ENCODE results near the gene ATOSB. TPM values are rescaled to one million over a fixed set of nuclear protein-coding genes. Genes with fewer than 3 reads are reported as not detected.
A peak's percentile ranks its signal among the peaks of the same experiment; 100 is the strongest.

Gene ATOSB
- total and polyA plus RNA-seq, 9 of the 15 experiments (the other 6 are each of a cell fraction or from before 2014, with no cell fraction given), result 0.45 to 8.0 (median 4.2) TPM

DNA sequence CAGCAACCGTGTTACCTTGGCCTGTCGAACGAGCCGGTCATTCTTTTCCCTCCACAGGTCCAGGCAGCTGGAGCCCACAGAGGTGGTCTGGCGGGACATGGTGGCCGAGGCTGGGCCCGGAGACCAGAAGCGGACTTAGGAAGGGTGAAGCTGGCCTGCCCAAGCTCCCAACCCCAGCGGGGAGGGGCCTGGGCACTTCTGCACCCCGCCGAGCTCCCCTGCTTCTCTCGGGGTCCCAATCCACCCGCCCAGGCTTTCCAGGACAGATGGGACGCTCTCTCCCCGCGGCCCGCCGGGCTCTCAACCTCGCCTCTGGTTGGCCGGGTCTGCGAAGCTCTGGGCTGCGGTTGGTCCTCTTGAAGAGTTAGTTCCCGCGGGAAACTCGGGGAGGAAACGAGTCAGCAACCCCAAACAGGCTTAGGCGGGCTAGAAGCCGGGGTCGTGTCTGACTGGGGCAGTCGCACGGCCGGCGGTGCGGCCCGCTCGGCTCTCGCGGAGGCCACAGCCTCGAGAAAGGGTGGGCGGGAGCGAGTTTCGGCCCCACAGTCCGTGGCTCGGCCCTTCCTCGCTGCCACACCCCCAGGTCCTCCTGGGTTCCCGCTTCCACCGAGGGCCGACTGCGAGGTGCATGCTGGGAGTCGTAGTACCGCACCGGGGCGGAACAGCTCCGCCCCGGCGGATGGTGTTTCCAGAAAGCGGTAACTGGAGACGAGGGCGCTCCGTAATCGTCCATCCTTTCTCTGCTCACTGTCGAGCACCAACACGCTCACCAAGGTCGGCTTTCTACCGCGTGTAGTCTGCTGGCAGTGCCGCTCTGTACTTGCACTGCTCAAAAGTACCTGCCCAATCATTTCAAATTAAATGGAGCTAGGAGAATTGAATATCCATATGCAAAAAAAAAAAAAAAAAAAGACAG is 36.0 kb downstream of the ATOSB start, which contains the start of gene FANCG (continued):
- no peak for TF ChIP-seq ILK (tag; IDR thresholded peaks at IDR 0.05; ENCODE audit: borderline replicate concordance, low read depth)
- TF ChIP-seq, protein P1, sequence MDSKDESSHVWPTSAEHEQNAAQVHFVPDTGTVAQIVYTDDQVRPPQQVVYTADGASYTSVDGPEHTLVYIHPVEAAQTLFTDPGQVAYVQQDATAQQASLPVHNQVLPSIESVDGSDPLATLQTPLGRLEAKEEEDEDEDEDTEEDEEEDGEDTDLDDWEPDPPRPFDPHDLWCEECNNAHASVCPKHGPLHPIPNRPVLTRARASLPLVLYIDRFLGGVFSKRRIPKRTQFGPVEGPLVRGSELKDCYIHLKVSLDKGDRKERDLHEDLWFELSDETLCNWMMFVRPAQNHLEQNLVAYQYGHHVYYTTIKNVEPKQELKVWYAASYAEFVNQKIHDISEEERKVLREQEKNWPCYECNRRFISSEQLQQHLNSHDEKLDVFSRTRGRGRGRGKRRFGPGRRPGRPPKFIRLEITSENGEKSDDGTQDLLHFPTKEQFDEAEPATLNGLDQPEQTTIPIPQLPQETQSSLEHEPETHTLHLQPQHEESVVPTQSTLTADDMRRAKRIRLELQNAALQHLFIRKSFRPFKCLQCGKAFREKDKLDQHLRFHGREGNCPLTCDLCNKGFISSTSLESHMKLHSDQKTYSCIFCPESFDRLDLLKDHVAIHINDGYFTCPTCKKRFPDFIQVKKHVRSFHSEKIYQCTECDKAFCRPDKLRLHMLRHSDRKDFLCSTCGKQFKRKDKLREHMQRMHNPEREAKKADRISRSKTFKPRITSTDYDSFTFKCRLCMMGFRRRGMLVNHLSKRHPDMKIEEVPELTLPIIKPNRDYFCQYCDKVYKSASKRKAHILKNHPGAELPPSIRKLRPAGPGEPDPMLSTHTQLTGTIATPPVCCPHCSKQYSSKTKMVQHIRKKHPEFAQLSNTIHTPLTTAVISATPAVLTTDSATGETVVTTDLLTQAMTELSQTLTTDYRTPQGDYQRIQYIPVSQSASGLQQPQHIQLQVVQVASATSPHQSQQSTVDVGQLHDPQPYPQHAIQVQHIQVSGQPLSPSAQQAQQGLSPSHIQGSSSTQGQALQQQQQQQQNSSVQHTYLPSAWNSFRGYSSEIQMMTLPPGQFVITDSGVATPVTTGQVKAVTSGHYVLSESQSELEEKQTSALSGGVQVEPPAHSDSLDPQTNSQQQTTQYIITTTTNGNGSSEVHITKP (IDR thresholded peaks at IDR 0.05; ENCODE audit: partially characterized antibody), result peak; percentile 79
- TF ChIP-seq, protein P2, sequence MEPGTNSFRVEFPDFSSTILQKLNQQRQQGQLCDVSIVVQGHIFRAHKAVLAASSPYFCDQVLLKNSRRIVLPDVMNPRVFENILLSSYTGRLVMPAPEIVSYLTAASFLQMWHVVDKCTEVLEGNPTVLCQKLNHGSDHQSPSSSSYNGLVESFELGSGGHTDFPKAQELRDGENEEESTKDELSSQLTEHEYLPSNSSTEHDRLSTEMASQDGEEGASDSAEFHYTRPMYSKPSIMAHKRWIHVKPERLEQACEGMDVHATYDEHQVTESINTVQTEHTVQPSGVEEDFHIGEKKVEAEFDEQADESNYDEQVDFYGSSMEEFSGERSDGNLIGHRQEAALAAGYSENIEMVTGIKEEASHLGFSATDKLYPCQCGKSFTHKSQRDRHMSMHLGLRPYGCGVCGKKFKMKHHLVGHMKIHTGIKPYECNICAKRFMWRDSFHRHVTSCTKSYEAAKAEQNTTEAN (CRISPR knock-in tag; IDR thresholded peaks at IDR 0.05), result no peak
- TF ChIP-seq HCFC1 (IDR thresholded peaks at IDR 0.05; ENCODE audit: low read depth, low read length), result peak; percentile 89
- no peak for TF ChIP-seq PURB (CRISPR knock-in tag; IDR thresholded peaks at IDR 0.05; ENCODE audit: low read depth)
- peak; percentile 66 for TF ChIP-seq KDM5B (IDR thresholded peaks at IDR 0.05; ENCODE audit: insufficient replicate concordance, low read depth, low read length)
- peak; percentile 29 for TF ChIP-seq ZFP36 (IDR thresholded peaks at IDR 0.05; ENCODE audit: low read depth, low read length, partially characterized antibody)
- peak; percentile 53; the same call in 1 of the 2 replicates for TF ChIP-seq MYC (IDR thresholded peaks at IDR 0.05; ENCODE audit: low read depth, low read length)
- TF ChIP-seq MYC (CRISPR knock-in tag; IDR thresholded peaks at IDR 0.05; ENCODE audit: borderline replicate concordance, low read depth), result no peak
- no peak for TF ChIP-seq ILF3 (IDR thresholded peaks at IDR 0.05; ENCODE audit: borderline replicate concordance)
- no peak for TF ChIP-seq ZNF77 (CRISPR knock-in tag; IDR thresholded peaks at IDR 0.05)
- TF ChIP-seq, protein P3, sequence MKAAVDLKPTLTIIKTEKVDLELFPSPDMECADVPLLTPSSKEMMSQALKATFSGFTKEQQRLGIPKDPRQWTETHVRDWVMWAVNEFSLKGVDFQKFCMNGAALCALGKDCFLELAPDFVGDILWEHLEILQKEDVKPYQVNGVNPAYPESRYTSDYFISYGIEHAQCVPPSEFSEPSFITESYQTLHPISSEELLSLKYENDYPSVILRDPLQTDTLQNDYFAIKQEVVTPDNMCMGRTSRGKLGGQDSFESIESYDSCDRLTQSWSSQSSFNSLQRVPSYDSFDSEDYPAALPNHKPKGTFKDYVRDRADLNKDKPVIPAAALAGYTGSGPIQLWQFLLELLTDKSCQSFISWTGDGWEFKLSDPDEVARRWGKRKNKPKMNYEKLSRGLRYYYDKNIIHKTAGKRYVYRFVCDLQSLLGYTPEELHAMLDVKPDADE (conservative IDR thresholded peaks at IDR 0.05; ENCODE audit: control insufficient read depth, low read depth, low read length), result peak; percentile 31; the same call in 1 of the 2 replicates
